ENCODE data around the gene TPH2.

GRCh38 chr12:72031066-72031465 lies 92.4 kb downstream of the TPH2 start:
- TF ChIP-seq, protein P1, sequence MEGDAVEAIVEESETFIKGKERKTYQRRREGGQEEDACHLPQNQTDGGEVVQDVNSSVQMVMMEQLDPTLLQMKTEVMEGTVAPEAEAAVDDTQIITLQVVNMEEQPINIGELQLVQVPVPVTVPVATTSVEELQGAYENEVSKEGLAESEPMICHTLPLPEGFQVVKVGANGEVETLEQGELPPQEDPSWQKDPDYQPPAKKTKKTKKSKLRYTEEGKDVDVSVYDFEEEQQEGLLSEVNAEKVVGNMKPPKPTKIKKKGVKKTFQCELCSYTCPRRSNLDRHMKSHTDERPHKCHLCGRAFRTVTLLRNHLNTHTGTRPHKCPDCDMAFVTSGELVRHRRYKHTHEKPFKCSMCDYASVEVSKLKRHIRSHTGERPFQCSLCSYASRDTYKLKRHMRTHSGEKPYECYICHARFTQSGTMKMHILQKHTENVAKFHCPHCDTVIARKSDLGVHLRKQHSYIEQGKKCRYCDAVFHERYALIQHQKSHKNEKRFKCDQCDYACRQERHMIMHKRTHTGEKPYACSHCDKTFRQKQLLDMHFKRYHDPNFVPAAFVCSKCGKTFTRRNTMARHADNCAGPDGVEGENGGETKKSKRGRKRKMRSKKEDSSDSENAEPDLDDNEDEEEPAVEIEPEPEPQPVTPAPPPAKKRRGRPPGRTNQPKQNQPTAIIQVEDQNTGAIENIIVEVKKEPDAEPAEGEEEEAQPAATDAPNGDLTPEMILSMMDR (optimal IDR thresholded peaks at IDR 0.05 in 1 of 3, IDR thresholded peaks at IDR 0.05 in 1 of 3, conservative IDR thresholded peaks at IDR 0.05 in 1 of 3; ENCODE audit: extremely low read depth in 1 of 3, insufficient read depth in 2 of 3, low read length in 3 of 3) = no peak
- no peak for TF ChIP-seq EZH2 (IDR thresholded peaks at IDR 0.05; ENCODE audit: low read length)

All from keratinocyte (primary cell).